Epithelial cell of alveolus of lung (primary cell): Measurements from ENCODE around the gene ACO1. TPM values are rescaled to one million over a fixed set of nuclear protein-coding genes. Genes with fewer than 3 reads are reported as not detected.

Experiments used
- total RNA-seq: library from RNA; depleted of rRNA; stranded (reverse); fragments of >200 nt; gene quantifications from 2 replicates; pipeline ENCODE4 v1.2.1, GENCODE V29; 2015

ACO1 gene
- total RNA-seq: 112 and 144 TPM in 2 replicates

DNA sequence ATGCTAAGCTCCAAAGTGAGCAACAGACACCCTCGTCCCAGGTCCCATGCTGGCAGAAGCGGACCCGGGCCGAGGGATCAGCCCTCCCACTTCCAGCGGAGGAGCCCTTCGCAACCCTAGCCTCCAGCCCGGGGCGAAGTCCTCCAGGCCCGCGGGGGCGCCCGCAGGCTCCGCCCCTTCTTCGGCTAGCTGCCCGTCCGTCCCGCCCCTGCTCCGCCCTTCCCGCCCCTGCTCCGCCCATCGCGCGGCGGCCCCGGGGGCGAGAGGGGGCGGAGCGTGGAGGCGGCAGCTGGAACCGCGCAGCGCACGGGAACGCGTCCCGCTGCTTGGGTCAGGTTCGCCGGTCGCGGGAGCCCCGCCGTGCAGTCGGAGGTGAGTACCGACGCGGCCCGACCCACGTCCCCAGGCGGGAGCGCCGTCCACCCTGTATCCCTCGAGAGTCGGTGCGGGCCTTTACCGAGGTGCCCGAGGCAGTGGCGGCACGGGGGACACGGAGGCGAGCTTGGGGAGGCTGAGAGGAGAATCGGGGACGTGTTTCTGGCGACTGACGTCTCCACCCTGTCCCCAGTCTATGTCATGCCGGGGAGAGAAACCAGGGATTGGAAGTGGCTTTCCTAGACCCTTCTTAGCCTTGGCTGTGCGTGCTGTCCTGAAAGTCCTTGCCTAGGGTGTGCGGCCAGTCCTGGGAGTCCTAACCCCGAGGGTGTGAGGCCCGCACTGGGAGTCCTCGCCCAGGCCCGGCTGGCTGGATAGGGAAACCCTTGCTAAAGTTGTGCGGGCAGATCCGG lies at the start of gene ACO1:
Gene ACO1 (plus strand): TSS at position 280 of the 788 bp plus-strand sequence. CDS start 20,864 bp downstream, outside the sequence.

Other genes starting within 250 kb of the ACO1 start
- gene RIGI, start 141.6 kb downstream of the ACO1 start, total RNA-seq: 2.8 and 15.3 TPM in 2 replicates
- 2.8 and 6.7 TPM in 2 replicates for gene SMIM27, start 167.7 kb downstream of the ACO1 start, total RNA-seq
- 15.6 and 20.5 TPM in 2 replicates for gene TOPORS, start 167.9 kb downstream of the ACO1 start, total RNA-seq
- 60.4 and 80.8 TPM in 2 replicates for gene NDUFB6, start 188.5 kb downstream of the ACO1 start, total RNA-seq